Ecto neural progenitor cell (in vitro differentiated cells): ENCODE data around the gene SH2D6.
"Not testable (repeated sequence)": the region's sequence is repeated elsewhere in the genome, so short reads cannot be mapped to it uniquely, and the experiment has no call there.

Source experiments
- DNase-seq: peaks from one replicate; pipeline ENCODE4 v3.0.0-alpha.2; 2018; ENCODE audit warnings: low spot score

The SH2D6 gene

DNA sequence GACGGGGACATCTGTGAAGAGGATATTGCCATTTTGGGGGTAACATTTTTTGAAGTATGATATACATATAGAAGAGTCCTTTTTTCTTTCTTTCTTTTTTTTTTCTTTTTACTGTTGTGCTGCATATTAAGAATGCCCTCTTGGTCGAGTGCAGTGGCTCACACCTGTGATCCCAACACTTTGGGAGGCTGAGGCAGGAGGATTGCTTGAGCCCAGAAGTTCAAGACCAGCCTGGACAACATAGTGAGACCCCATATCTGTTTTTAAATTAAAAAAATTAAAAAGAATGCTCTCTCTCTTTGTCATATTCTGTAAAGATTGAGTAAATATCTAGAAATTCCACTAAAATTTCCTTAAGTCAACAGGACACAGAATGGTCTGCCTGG lies 3.6 kb downstream of the SH2D6 start:
- no peak for DNase-seq

DNA sequence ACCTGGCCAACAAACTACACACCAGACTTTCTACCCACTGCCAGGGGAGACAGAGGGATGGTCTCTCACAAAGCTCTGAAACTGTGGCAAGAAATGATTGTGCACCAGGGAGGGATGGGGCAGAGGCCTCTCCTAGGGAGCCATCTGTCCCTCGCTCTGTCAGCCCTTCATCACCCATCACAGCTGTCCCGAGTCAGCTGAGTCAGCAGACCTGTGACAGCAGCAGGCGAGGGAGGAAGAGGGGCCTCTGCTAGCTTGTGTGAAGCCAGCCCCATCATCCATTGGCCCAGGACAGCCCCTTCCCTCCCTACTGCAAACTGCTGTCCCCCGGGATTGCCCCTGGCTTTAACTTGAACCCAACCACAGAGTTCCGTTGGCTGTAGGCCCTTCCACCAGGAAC lies 5.0 kb downstream of the SH2D6 start:
- DNase-seq = no peak

- DNase-seq = no peak
Observed at GRCh38 chr2:85425588-85425987, 7.1 kb downstream of the SH2D6 start.

DNA sequence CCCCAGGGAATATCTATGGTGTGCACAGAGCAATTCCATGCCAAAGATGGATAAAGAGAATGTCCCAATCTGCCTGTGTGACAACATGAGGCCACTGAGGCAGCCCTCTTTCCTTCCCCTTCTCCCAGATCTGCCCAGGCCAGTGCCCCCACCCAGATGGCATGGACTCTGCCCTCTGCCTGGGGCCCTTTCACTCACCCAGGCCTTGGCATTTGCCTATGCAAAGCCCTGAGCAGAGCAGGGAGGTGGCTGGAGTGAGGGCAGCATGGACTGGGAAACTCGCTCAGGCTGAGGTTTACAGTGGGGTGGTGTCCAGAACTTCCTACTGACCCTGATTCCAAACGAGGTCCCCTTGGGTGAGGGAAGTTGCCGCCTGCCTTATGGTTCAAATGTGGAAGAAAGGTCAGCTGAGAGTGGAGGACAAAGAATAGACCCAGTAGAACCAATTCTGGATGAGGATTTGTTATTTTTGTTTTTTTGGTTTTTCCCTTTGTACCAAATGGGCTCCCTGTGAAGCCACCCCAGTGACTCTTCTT lies 8.9 kb downstream of the SH2D6 start:
- no peak for DNase-seq

- no peak for DNase-seq
Observed at GRCh38 chr2:85428343-85428881, 9.9 kb downstream of the SH2D6 start.

- no peak for DNase-seq
Observed at GRCh38 chr2:85429213-85429923, 10.9 kb downstream of the SH2D6 start.

- DNase-seq = no peak
Observed at GRCh38 chr2:85429924-85430289, 11.4 kb downstream of the SH2D6 start.

DNA sequence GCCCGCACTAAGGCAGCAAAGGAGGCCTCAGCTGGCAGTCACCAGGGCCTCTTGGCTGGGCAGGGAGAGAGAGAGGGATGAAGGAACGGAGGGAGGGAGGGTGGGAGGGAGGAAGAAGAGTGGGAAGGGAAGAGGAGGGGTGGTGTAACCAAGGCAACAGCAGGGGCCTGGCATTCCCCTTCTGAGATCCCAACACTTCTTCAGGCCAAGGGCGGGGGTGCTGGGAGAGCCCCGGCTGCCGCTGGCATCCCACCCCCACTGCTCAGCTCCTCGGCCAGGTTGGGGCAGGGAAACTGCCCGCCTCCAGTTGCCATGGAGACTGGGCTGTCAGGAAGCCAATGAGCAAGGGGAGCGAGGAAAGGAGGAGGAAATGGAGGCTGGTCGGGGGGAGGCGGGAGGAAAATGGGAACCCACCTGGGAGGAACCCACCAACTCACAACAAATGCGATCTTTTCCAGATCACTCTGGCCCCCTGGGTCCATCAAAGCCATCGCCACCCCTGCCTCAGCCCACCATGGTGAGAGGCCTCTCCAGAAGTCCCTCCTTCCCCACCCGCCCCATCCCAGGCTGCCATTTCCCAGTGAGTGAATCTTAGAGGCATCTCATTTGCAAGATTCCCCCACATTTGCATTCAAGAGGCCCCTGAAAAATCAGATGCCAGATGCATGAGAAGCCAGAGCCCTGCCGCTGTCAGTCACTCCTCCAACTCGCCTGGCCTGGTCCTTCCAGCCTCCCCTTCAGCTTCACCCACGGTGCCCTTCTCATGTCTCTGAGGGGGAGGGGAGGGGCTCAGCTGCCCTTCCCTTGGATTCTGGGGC lies 12.4 kb downstream of the SH2D6 start:
- peak; percentile 91 for DNase-seq

GRCh38 chr2:85431570-85432205 lies 13.2 kb downstream of the SH2D6 start:
- no peak for DNase-seq

GRCh38 chr2:85433511-85434089 lies 15.1 kb downstream of the SH2D6 start:
- DNase-seq = no peak

DNA sequence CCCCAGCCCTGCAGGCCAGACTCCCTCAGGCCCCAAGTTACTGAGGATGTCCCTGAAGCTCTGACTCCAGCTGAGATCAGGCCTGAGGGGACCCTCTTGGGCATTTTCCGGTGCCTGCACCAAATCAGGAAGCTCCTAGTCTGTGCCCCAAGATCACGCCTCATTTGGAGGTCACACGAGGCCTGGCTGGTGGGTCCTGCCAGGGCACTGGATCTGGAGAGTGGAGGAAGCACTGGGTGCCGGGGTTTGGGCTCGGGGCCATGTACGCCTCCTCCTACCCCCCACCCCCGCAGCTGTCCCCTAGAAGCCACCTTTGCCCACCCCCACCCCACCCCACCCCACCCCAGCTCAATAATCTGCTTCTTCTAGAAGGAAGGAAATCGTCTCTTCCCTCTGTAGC lies 16.2 kb downstream of the SH2D6 start:
- no peak for DNase-seq

DNA sequence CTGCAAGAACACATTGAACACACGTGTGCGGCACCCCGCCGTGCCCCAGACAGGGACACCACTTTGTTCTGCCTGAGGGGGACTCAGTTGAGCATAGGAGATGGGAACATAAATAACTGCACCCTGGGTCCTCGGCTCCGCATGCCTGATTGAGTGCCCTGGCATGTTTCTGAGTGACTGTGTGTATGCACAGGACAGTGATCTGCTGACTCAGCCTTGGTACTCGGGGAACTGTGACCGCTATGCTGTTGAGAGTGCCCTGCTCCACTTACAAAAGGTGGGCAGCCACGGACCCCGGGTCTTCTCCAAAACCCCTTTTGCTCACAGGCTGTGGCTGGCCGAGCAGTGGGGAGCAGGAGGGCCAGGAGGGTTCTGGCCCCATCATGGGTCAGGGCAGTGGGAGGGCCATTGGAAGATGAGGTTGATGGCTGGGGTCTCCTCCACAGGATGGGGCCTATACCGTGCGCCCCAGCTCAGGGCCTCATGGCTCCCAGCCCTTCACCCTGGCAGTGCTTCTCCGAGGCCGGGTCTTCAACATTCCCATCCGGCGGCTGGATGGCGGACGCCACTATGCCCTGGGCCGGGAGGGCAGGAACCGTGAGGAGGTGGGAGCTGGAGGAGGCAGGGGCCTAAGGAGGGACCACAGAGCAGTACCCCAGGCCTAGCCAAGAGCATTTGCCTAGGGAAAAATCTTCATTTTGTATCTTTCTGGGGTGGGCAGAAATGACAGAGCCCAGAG lies 16.9 kb downstream of the SH2D6 start:
- DNase-seq = no peak

- DNase-seq = no peak
Observed at GRCh38 chr2:85435981-85436835, 17.7 kb downstream of the SH2D6 start.

DNA sequence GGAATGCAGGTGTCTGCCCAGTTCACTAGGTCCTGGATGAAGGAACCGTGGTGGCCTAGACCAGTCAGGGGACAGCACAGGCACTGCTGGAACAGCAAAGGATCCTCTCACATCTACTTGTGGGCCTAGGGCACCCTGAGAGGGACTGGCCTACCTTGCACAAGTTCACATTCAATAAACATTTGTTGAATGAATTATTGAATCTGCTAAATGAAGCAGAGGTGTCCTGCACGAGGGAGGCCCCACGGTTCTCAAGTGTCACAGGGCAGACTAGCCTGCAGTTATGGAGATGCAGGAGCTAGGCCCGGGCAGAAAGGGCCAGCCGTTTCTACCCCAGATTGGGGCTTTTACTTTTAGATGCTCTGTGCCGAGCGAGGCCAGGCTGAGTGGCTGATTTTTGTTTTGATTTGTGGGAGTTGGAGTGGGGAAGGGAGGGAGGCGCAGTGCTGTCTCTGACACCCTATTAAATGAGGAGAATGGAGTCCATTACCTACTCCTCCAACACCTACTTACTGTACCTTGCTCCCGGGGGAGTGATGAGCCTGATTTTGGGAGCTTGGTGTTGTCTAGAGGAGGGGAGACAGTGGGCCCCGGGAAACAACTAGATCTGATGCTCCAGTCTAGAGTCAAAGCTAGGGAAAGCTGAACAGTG lies 18.4 kb downstream of the SH2D6 start:
- DNase-seq = peak; percentile 47

DNA sequence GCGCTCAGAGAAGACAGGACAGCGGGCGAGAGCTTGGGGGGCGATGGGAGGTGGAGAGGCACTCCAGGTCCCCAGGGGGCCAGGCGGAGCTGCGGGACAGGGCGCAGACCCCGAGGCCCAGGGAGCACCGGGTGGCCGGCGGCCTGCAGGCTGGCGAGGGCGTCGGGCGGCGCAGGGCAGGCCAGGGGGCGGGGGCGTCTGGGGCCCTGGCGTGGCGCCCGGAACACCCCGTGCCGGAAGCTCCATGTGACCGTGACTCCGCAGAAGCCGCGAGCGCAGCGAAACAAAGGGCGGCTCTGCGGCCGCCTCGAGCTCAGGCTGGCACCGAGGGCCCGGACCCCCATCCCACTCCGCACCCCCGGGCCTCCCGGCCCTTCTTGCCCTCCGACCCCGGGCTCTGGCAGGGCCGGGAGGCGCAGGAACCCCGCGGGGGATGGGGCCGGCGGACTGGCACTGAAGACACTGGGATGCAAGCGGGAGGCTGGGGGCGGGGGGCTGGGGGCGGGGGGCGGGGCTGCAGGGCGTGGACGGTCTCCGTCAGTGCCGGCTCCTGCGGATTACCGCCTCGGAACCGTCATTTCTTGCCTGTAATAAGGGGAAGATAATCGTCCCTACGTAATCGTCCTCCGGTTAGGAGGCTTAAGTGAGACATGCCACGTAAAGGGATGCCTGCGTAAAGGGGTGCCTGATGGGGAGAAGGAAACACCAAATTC lies 19.1 kb downstream of the SH2D6 start:
- DNase-seq = peak; percentile 83

DNA sequence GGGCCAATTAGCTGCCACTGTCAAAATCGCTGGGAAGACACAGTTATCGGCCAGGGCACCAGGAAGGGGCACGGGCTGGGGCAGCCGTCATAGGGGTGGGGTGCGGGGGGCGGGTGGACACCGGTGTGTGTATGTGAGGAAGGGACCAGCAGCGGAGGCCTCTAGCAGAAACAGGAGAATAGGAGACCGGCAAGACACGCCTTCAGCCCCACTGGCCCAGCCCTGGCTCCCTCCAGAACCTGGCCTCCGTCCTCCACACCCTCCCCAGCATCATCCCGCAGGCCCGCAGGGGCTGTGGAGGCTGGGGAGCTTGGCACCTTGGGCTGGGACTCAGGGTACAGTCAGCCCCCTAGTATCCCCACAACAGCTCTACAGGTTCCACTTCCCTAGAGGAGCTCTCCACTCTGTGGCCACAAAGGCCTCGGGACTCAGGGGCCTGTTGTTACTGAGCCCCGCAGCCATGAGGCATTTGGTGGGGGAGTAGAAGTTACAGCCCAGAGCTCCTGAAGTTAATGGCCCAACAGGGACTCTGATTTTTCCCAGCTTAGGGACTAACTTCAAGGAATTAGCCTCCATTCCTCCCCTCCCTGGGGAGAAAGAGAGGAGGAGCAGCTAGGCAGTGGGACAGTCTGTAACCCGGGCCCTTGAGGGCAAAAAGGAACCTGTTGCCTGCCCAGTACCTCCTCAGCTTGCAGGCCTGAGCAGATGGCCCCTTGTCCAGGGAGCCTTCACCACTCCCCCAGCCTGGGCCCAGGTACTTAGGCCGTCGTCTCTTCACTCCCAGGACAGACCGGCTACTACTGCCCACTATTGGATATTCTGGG lies 19.9 kb downstream of the SH2D6 start:
- peak; percentile 55 for DNase-seq

- DNase-seq = no peak
Observed at GRCh38 chr2:85439025-85439472, 20.5 kb downstream of the SH2D6 start.

GRCh38 chr2:85439569-85439968 lies 21.1 kb downstream of the SH2D6 start:
- not testable (repeated sequence) for DNase-seq
